Germinal center (tissue), 1 donor: ENCODE data around the gene KRTAP20-2.

Experiments
- DNase-seq: peaks from one replicate; pipeline ENCODE4 v3.0.0; 2012; ENCODE audit warnings: mixed read lengths, low spot score

The KRTAP20-2 gene

GRCh38 chr21:30674312-30674711, 39.3 kb downstream of the KRTAP20-2 start:
- DNase-seq, result no peak

DNA sequence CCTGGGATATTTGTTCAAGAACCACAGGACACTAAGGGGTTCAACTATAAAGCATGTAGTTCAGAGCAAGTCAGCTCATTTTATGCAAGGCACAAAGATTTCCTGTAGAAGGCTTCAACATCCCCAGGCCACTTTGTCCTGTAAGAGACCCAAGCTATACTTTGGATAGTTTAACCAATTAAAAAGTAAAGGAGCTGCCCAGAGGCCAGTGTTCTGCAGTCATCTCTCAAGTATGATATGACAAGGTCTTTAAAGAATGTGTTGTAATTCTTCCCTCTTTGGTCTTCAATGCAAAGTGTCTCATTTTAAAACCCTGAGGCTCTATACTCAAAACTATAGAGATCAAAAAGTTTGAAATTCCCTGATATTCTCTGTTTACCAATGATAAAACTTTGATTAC, 41.7 kb downstream of the KRTAP20-2 start:
- no peak for DNase-seq

DNA sequence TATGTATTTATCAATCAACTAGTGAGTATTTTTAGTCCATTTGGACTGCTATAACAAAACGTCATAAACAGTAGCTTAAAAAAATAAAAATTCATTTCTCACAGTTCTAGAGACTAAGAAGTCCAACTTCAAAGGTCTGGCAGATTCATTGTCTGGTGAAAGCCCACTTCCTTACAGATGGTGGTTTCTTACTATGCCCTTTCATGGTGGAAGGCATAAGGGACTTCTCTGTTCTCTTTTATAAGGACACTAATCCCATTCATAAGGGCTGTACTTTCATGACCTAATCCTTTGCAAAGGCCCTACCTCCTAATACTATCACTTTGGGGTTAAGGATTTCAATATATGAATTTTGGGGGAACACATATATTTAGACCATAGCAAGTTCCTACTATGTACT, 45.6 kb downstream of the KRTAP20-2 start:
- no peak for DNase-seq

GRCh38 chr21:30684506-30684905, 49.5 kb downstream of the KRTAP20-2 start:
- no peak for DNase-seq
